ENCODE results near the gene TMF1.

- TF ChIP-seq CTCF (conservative IDR thresholded peaks at IDR 0.05 in 1 of 2, IDR thresholded peaks at IDR 0.05 in 1 of 2; ENCODE audit: extremely low read depth in 1 of 2, insufficient read depth in 1 of 2, low read depth in 1 of 2, low read length in 2 of 2) (no peak), EZH2 (IDR thresholded peaks at IDR 0.05; ENCODE audit: borderline replicate concordance, low read length) (no peak)
Observed at GRCh38 chr3:68996356-68996995, 55.7 kb downstream of the TMF1 start.

Data from mammary epithelial cell (primary cell).